Ecto neural progenitor cell (in vitro differentiated cells): Measurements from ENCODE around the gene FGF11.
"Not testable (repeated sequence)": the region's sequence is repeated elsewhere in the genome, so short reads cannot be mapped to it uniquely, and the experiment has no call there.

Experiments
- DNase-seq: peaks from one replicate; pipeline ENCODE4 v3.0.0-alpha.2; 2018; ENCODE audit warnings: low spot score

Gene FGF11

DNA sequence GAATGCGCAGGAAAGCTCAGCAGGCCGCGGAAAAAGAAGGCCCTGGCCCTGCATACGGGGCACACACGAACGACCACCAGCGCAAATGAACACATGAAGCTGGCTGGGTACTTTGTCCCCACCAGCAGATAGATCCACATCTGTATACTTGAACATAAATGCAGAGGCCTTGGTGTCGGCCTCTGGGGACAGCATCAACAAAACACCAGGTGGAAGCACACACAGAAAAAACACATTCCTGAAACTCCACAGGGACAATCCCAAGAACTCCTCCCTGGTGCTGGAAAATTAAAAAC is 40.7 kb downstream of the FGF11 start:
- no peak for DNase-seq

DNA sequence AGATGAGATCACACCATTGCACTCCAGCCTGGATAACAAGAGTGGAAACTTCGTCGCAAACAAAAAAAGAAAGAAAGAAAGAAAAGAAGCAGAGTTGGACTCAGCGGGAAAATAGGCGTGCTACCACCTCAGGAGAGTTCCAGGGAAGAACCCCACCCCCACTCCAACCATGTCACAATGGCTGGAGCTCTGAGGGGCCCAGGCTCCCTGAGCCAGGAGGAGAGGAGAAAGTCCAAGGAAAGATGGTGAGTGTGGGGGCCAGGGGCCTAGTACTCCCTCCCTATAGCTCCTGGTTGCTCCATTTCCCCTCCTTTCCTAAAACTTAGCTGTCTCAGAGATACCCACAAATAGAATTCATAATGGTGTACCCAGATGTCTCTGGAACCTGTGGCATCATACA is 42.0 kb downstream of the FGF11 start, which contains the start of gene SLC35G6:
SLC35G6 (plus strand) TSS at position 172 of the 400 bp plus-strand sequence; CDS start at position 243, 71 bp downstream.
- DNase-seq: not testable (repeated sequence)

DNA sequence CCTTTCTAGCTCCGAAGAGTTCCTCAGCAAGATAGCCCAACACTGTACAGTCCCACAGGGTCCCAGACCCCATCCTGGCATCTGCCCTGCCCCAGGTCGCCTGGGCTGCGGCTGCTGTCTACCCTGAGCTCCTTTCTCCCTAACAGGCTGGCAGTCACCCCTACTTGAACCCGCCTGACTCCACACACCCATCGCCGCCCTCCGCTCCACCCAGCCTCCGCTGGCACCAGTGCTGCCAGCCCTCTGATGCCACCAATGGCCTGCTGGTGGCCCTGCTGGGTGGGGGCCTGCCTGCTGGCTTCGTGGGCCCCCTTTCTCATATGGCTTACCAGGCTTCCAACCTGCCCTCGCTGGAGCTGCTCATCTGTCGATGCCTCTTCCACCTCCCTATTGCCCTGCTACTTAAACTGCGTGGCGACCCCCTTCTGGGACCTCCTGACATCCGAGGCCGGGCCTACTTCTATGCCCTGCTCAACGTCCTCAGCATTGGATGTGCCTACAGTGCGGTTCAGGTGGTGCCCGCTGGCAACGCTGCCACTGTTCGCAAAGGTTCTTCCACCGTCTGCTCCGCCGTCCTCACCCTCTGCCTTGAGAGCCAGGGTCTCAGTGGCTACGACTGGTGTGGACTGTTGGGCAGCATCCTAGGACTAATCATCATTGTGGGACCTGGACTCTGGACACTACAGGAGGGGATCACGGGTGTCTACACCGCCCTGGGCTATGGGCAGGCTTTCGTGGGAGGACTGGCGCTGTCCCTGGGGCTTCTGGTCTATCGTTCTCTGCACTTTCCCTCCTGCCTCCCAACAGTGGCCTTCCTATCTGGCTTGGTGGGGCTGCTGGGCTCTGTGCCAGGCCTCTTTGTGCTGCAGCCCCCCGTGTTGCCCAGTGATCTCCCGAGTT is 42.8 kb downstream of the FGF11 start:
- DNase-seq: not testable (repeated sequence)

DNA sequence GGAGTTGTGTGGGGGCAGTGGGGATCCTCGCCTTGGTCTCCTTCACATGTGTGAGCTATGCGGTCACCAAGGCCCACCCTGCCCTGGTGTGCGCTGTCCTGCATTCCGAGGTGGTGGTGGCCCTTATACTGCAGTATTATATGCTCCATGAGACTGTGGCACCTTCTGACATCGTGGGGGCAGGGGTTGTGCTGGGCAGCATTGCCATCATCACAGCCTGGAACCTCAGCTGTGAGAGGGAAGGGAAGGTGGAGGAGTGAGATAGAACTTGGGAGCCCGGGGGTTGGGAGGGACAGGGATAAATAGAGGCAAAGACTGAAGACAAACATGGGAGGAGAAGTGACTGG is 43.4 kb downstream of the FGF11 start:
- DNase-seq: not testable (repeated sequence)

DNA sequence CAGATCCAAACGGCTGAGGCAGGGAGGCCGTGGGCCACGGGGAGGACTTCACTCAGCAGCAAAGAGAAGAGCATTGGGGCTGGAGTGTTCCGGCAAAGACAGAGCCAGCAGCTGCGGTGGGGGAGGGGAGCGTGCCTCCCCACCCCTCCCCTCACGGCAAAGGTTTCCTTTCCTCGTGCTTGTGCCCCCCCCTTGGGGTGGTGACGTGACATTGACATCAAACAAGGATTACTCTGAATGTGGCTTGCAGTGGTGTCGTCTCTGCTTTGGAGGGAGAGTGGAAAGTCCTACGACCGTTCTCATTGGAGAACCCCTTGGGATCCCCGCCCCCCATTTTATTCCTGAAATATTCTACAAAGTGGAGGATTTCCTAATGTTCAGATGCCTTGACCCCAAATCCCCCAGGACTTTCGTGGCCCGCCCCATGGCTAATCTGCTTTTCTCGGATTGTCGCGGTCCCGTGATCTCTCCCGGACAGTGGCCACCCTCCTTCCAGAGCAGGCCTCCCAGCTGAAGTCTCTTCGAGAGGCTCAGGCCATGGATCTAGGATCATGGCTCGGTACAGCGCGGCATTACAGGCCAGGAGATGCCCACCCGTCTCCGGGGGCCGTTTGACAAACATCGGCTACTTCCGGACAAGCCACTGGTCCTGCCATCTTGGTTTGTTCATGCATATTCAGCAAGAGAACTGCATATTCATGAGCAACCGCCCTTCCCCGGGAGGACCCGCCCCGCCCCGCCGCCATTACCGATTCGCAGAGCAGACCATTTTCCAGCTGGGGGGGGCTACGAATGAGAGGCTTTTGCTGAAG is 44.1 kb downstream of the FGF11 start:
- DNase-seq: peak; percentile 99

DNA sequence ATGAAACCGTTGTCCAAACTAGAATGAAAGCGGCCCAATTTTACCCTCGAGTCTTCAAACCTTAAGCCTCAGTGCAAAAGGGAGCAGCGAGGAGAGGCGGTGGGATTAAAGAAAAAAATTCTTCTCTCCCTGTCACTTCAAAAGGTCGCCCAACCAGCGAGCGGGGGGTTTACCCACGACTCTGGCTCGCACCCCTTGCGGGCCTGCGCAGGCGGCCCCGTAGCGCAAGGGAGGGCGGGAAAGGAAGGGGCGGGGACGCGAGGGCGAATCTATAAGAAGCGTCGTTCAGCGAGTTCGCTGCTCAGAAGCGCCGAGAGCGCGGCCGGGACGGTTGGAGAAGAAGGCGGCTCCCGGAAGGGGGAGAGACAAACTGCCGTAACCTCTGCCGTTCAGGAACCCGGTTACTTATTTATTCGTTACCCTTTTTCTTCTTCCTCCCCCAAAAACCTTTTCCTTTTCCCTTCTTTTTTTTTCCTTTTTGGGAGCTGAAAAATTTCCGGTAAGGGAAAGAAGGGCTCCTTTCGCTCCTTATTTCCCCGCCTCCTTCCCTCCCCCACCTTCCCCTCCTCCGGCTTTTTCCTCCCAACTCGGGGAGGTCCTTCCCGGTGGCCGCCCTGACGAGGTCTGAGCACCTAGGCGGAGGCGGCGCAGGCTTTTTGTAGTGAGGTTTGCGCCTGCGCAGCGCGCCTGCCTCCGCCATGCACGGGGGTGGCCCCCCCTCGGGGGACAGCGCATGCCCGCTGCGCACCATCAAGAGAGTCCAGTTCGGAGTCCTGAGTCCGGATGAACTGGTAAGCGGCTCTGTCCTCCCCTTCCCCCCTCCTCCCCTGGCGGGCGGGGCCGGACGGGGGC is 45.0 kb downstream of the FGF11 start, which contains the start of gene POLR2A:
POLR2A (plus strand) TSS at position 300 of the 852 bp plus-strand sequence.
- DNase-seq: peak; percentile 100

DNA sequence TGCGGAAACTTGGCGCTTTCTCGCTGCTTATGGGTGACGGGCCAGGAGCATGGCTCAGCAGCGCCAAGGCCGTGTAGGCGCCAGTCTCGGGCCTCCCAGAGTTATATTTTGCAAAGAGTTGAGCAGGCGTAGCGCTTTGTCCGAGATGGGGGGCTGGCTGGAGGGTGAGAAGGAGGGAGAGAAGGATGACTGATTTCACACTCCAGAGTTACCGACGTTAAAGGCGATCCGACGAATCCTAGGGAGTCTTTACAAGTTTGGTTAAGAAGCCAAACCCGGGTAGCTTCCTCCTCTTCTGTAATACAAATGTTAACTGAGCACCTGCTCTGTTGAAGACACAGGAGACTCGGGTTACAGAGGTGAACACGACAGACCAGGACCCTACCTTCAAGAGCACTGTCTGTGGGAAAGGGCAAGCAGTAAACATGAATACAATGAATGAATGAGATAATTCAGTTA is 45.6 kb downstream of the FGF11 start:
- no peak for DNase-seq

DNA sequence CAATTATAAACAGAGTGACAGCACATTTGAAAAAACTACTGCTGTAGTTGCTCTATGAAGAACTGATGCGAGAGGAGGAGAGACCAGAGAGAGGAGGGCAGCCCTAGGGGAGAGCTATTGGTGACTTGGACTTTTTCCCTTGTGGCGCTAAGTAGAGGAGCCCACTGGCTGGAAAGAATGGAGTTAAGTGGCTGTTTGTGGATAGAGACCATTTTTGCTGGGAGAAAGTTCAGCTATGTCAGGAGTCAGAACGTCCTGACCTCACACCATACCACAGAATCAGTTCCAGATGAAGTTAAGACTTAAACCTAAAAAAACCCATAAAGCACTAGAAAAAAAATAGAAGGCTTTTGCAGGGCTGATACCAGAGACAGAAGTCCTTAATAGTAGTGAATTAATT is 46.9 kb downstream of the FGF11 start:
- DNase-seq: no peak

DNA sequence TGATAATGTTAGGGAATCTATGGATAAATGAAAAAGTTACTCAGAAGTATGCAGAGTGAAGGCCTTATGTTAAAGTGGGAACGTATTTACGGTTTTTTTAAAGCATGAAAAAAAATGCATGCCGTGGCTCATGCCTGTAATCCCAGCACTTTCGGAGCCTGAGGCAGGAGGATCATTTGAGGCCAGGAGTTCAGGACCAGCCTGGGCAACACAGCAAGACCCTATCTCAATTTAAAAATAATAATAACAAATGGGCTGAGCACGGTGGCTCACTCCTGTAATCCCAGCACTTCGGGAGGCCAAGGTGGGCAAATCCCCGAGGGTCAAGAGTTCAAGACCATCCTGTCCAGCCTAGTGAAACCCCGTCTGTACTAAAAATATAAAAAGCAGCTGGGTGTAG is 50.8 kb downstream of the FGF11 start:
- DNase-seq: no peak

DNA sequence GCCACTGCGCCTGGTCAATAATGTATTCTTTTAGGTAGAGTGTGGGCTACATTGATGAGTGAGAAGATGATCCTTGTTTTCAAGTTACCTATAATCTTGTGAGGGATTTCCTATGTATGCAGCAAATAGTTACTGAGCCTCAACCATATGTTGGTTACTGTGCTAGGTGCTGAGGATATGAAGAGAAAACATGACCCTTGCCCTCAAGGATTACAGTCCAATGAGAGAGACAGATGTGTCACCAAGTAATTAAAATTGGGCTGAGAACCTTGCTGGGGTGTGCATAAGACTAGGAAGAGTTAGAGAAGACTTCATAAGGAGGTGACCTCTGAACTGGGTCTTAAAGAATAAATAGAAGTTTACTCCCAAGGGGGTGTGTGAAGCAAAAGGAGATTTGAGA is 52.3 kb downstream of the FGF11 start:
- DNase-seq: no peak

DNA sequence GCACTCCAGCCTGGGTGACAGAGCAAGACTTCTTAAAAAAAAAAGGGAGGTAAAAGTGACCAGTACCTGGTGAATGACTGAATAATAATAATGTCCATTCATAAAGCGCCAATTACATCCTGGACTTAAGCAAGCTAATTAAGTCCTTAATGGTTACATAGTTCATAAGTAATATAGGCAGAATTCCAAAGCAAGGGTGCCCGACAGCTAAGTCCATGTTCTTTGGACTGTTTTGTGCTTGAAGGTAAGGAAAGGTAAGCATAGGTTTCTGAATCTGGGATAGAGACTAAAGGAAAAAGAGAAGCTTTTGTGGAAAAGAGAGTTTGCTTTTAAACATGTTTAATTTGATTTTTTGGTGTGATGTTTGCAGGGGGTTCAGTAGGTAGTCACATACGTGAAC is 54.6 kb downstream of the FGF11 start:
- no peak for DNase-seq
